HG03139 (cell line): ENCODE results near the gene SNAP91.
A peak's percentile ranks its signal among the peaks of the same experiment; 100 is the strongest.
"Not testable (repeated sequence)": the region's sequence is repeated elsewhere in the genome, so short reads cannot be mapped to it uniquely, and the experiment has no call there.

ENCODE experiments used
- ATAC-seq: cut with Tn5 transposase; IDR thresholded peaks from one replicate; pipeline ENCODE4 v1.9.1; 2021; ENCODE audit not compliant: unreplicated experiment

Gene SNAP91

DNA sequence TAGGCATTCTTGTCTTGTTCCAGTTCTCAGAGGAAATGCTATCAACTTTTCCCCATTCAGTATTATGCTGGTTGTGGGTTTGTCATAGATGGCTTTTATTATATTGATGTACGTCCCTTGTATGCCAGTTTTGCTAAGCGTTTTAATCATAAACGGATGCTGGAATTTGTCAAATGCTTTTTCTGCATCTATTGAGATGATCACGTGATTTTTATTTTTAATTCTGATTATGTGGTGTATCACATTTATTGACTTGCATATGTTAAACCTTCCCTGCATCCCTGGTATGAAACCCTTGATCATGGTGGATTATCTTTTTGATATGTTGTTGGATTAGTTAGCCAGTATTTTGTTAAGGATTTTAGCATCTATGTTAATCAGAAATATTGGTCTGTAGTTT lies 79.0 kb downstream of the SNAP91 start:
- not testable (repeated sequence) for ATAC-seq

GRCh38 chr6:83615025-83615999 lies 93.6 kb downstream of the SNAP91 start:
- ATAC-seq, result peak; percentile 72

- no peak for ATAC-seq
Measured at GRCh38 chr6:83613378-83613777, 95.5 kb downstream of the SNAP91 start.

- no peak for ATAC-seq
Measured at GRCh38 chr6:83609248-83609647, 99.7 kb downstream of the SNAP91 start.

GRCh38 chr6:83605517-83605916 lies 103.4 kb downstream of the SNAP91 start:
- ATAC-seq, result no peak

- no peak for ATAC-seq
Measured at GRCh38 chr6:83603551-83603950, 105.3 kb downstream of the SNAP91 start.

DNA sequence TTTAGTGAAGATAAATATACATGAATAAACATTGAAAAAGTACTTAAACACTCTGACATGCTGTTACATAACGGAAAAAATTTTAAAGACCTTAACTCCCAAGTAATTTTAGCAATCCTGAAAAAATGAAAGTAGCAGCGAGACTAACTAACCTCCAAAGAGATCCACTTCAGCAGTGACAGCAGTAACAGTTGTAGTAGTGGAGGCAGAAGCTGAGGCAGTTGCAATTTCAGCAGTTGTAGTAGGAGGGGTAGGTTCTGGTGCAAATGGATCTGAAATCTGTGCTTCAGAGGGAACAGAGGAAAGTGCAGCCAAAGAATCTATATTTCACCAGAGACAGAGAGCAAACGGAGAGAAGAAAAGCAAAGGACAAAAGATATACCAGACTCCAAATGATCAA lies 107.8 kb downstream of the SNAP91 start:
- no peak for ATAC-seq

DNA sequence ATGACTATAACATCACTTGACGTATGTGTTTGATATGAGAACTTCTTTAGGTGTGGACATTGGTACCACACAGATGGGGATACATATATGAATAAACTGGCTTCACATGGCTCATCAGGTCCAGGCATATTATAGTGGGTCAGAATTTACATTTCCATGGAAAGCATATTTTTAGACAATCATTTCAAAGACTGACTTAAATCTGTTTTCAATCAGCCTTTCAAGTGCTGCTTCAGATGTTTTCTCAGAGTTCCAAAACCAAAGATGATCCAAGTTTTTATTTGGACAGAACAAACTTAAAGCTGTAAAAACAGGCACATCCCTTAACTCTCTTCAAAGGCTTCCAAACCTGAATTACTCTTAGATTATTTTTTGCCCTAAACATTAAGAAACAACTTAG lies 108.4 kb downstream of the SNAP91 start:
- ATAC-seq, result no peak

- ATAC-seq, result no peak
Measured at GRCh38 chr6:83597511-83597910, 111.4 kb downstream of the SNAP91 start.

DNA sequence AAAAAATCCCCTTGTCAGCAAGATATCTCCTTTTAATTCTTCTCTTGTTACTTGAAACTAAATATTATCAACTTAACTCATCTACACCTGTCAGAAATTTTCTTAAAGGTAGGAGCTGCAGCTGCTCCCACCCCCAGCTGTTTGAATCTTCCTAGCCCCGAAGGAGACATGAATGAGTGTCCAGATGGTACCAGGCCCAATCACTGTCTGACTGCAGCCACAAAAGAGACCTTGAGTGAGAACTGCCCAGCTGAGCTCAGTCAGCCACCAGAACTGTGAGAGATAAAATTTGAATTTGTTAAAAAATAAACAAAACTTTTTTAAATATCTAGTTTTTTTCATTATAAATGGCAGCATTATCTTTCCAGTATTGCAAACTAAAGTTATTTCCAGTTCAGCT lies 111.8 kb downstream of the SNAP91 start:
- ATAC-seq, result no peak

GRCh38 chr6:83594941-83595340 lies 114.0 kb downstream of the SNAP91 start:
- no peak for ATAC-seq

DNA sequence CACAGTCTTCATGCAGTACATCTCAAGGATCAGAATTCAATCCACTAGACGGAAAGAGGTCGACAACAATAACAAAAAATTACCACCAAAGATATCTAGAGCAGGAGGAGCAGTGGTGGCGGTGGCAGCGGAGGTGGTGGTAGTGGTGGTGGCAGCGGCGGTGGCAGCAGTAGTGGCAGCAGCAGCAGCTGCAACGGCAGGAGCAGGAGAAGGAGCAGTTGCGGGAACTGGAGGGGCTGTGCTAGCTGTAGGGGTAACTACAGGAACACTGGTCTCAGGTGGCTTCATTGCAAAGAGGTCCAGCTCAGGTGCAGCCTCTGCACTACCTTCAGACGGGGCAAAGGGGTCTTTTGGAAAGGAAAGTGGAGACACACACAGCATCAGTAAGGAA lies 115.5 kb downstream of the SNAP91 start:
- ATAC-seq, result no peak

GRCh38 chr6:83592770-83593394 lies 116.0 kb downstream of the SNAP91 start:
- ATAC-seq, result peak; percentile 89

- no peak for ATAC-seq
Measured at GRCh38 chr6:83590416-83590815, 118.5 kb downstream of the SNAP91 start.

DNA sequence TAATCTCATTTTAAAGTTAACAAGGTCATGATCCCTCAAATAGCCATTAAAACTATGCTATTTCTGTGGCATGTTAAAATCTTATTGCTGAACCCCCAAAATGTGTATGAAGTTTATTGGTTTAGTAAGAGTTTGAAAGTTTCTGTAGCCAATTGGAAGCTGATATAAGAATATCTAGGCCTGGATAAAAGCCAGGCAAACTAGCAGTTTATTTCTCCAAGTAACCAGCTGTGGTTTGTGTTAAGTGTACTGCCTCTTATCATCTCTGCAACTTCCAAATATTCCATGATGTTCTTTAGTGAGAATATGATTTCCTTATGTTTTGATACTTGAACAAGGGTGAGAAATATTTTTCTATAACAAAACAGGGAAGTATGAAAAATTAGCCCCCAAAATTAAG lies 119.8 kb downstream of the SNAP91 start:
- no peak for ATAC-seq

DNA sequence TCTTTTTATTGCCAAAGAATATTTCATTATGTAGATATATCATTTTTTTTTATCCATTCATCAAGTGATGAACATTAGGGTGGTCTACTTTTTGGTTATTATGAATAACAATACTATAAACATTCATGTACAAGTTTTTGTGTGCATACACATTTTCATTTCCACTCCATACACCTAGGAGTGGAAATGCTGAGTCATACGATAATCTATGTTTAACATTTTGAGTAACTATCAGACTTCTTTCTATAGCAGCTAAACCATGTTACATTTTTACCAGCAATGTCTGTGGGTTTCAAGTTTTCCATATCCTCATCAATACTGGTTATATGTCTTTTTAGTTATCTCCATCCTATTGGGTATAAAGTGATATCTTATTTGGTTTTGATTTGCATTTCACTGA lies 130.8 kb downstream of the SNAP91 start:
- no peak for ATAC-seq

- no peak for ATAC-seq
Measured at GRCh38 chr6:83574783-83575182, 134.1 kb downstream of the SNAP91 start.

DNA sequence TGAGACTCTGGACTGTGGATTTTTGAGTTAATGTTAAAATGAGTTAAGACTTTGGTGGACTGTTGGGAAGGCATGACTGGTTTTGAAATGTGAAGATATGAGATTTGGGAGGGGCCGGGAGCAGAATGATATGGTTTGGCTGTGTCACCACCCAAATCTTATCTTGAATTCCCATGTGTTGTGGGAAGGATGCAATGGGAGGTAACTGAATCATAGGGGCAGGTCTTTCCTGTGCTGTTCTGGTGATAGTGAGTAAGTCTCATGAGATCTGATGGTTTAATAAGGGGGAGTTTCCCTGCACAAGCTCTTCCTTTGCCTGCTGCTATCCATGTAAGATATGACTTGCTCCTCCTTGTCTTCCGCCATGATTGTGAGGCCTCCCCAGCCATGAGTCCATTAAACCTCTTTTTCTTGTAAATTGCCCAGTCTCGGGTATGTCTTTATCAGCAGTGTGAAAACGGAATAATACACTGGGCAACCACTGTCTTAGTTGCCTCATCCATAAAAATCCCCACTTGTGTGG lies 137.2 kb downstream of the SNAP91 start:
- not testable (repeated sequence) for ATAC-seq

- ATAC-seq, result no peak
Measured at GRCh38 chr6:83558975-83559374, 149.9 kb downstream of the SNAP91 start.

- no peak for ATAC-seq
Measured at GRCh38 chr6:83556871-83557270, 152.0 kb downstream of the SNAP91 start.

- not testable (repeated sequence) for ATAC-seq
Measured at GRCh38 chr6:83551748-83552147, 157.2 kb downstream of the SNAP91 start.

DNA sequence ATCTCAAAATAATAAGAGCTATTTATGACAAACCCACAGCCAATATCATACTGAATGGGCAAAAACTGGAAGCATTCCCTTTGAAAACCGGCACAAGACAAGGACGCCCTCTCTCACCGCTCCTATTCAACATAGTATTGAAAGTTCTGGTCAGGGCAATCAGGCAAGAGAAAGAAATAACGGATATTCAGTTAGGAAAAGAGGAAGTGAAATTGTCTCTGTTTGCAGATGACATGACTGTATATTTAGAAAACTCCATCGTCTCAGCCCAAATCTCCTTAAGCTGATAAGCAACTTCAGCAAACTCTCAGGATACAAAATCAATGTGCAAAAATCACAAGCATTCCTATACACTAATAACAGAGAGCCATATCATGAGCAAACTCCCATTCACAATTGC lies 158.4 kb downstream of the SNAP91 start:
- ATAC-seq, result not testable (repeated sequence)
